H1 (cell line): ENCODE measurements around the gene PMM1. TPM values are rescaled to one million over a fixed set of nuclear protein-coding genes. Genes with fewer than 3 reads are reported as not detected.

Experiments
- CTCF ChIA-PET: fragments of 300-600 bp; sonication (Branson Sonifier 250); formaldehyde crosslinking; loops from one replicate; lab custom pipeline; 2021; ENCODE audit not compliant: partially characterized antibody; lab: Charles Lee
- POLR2A ChIA-PET: fragments of 300-600 bp; sonication (Branson Sonifier 250); formaldehyde crosslinking; loops from one replicate; lab custom pipeline; 2021; ENCODE audit warnings: inconsistent platforms; ENCODE audit not compliant: partially characterized antibody; lab: Charles Lee
- DNase-seq, 2 experiments: peaks; one replicate each; pipeline versions ENCODE4 v3.0.0 to v3.0.0-alpha.2; 2010 to 2022; ENCODE audit warnings: low spot score in 2 of 2, low read depth in 1 of 2, mixed read lengths in 1 of 2
- FAIRE-seq: peaks from 2 replicates; lab custom pipeline; 2011; peaks lifted over from hg19 to GRCh38; lab: Jason Lieb, UNC
- H2AFZ ChIP-seq: 2 replicates; pipeline ENCODE4 v1.8.1; 2012; ENCODE audit warnings: low read length, inconsistent platforms
- H2AK5ac ChIP-seq: 2 replicates; pipeline ENCODE4 v1.6.1; 2013; ENCODE audit warnings: low read depth, low read length
- H2BK120ac ChIP-seq: replicated peaks from 2 replicates; pipeline ENCODE3; 2013; ENCODE audit warnings: low read depth, low read length, inconsistent platforms
- H2BK12ac ChIP-seq: 2 replicates; pipeline ENCODE4 v1.6.1; 2013; ENCODE audit warnings: low read depth, low read length
- H2BK15ac ChIP-seq: 2 replicates; pipeline ENCODE4 v1.6.1; 2013; ENCODE audit warnings: low read length
- H2BK20ac ChIP-seq: 2 replicates; pipeline ENCODE4 v1.6.1; 2013; ENCODE audit warnings: low read length
- H2BK5ac ChIP-seq: 2 replicates; pipeline ENCODE4 v1.6.1; 2013; ENCODE audit warnings: low read depth, low read length
- H3K14ac ChIP-seq: 2 replicates; pipeline ENCODE4 v1.6.1; 2013; ENCODE audit warnings: inconsistent platforms; ENCODE audit not compliant: insufficient read length
- H3K18ac ChIP-seq: 2 replicates; pipeline ENCODE4 v1.6.1; 2013; ENCODE audit warnings: low read length; ENCODE audit errors: extremely low read depth
- H3K23ac ChIP-seq: 2 replicates; pipeline ENCODE4 v1.6.1; 2013; ENCODE audit warnings: inconsistent platforms; ENCODE audit not compliant: insufficient read length
- H3K23me2 ChIP-seq: 2 replicates; pipeline ENCODE4 v1.6.1; 2013; ENCODE audit warnings: low read depth, low read length
- H3K27ac ChIP-seq: 2 replicates; pipeline ENCODE4 v1.6.1; 2011; ENCODE audit warnings: low read depth, low read length, inconsistent platforms
- H3K27me3 ChIP-seq, 4 experiments: replicated peaks in 1 of 4; 1 replicate in 1 of 4; 2 replicates in 3 of 4; pipeline versions ENCODE4 v1.6.1 to v1.8.1; 2011 to 2013; ENCODE audit warnings: low read length in 3 of 4, mild to moderate bottlenecking in 3 of 4, inconsistent platforms in 2 of 4, mixed read lengths in 2 of 4, moderate library complexity in 1 of 4; ENCODE audit not compliant: control insufficient read depth in 3 of 4, insufficient read depth in 3 of 4; ENCODE audit errors: extremely low read depth in 1 of 4
- H3K36me3 ChIP-seq, 4 experiments: 2 replicates each; pipeline versions ENCODE4 v1.6.1 to v1.8.1; 2011 to 2013; ENCODE audit warnings: mild to moderate bottlenecking in 4 of 4, low read length in 3 of 4, moderate library complexity in 2 of 4, control low read depth in 1 of 4, inconsistent platforms in 1 of 4; ENCODE audit not compliant: insufficient read depth in 4 of 4, control insufficient read depth in 2 of 4
- H3K4ac ChIP-seq: replicated peaks from 2 replicates; pipeline ENCODE3; 2013; ENCODE audit warnings: low read length, low read depth, mixed read lengths, inconsistent platforms; ENCODE audit not compliant: insufficient read length
- H3K4me1 ChIP-seq, 4 experiments: replicated peaks in 1 of 4; 1 replicate in 1 of 4; 2 replicates in 3 of 4; pipeline versions ENCODE4 v1.6.1 to v1.8.1; 2011 to 2013; ENCODE audit warnings: low read length in 3 of 4, inconsistent platforms in 2 of 4, mixed read lengths in 1 of 4; ENCODE audit not compliant: insufficient read depth in 4 of 4, control insufficient read depth in 3 of 4
- H3K4me2 ChIP-seq, 2 experiments: 2 replicates each; pipeline versions ENCODE4 v1.6.1 to v1.8.1; 2011 to 2013; ENCODE audit warnings: low read depth in 2 of 2, low read length in 2 of 2, control low read depth in 1 of 2, inconsistent platforms in 1 of 2, mild to moderate bottlenecking in 1 of 2; ENCODE audit not compliant: insufficient read depth in 1 of 2
- H3K4me3 ChIP-seq, 4 experiments: fragments of 200-600, 300-600 bp in 1 of 4; sonication (generic), shearing (Covaris generic), sonication (Bioruptor Twin) in 1 of 4; 2 replicates each; pipeline versions ENCODE4 v1.5.1 to v1.8.1; 2011 to 2016; ENCODE audit warnings: low read length in 4 of 4, low read depth in 3 of 4, control low read depth in 2 of 4, inconsistent platforms in 2 of 4, mild to moderate bottlenecking in 2 of 4, mixed read lengths in 1 of 4, moderate library complexity in 1 of 4; ENCODE audit not compliant: insufficient read depth in 2 of 4; ENCODE audit errors: extremely low read depth in 1 of 4
- H3K56ac ChIP-seq: replicated peaks from 2 replicates; pipeline ENCODE3; 2013; ENCODE audit warnings: low read depth, mild to moderate bottlenecking, mixed read lengths, low read length, inconsistent platforms; ENCODE audit not compliant: insufficient read length
- H3K79me1 ChIP-seq: 2 replicates; pipeline ENCODE4 v1.6.1; 2013; ENCODE audit warnings: low read depth, low read length, control low read depth
- H3K79me2 ChIP-seq, 2 experiments: 2 replicates each; pipeline versions ENCODE4 v1.6.1 to v1.8.1; 2012 to 2013; ENCODE audit warnings: low read length in 2 of 2, mild to moderate bottlenecking in 2 of 2, inconsistent platforms in 1 of 2; ENCODE audit not compliant: insufficient read depth in 2 of 2, control insufficient read depth in 1 of 2
- H3K9ac ChIP-seq, 4 experiments: replicated peaks in 1 of 4; 1 replicate in 1 of 4; 2 replicates in 3 of 4; pipeline versions ENCODE4 v1.6.1 to v1.8.1; 2011 to 2013; ENCODE audit warnings: low read depth in 3 of 4, low read length in 3 of 4, control low read depth in 2 of 4, mild to moderate bottlenecking in 2 of 4, moderate library complexity in 2 of 4, inconsistent platforms in 1 of 4; ENCODE audit errors: extremely low read depth in 1 of 4
- H3K9me3 ChIP-seq, 2 experiments: 2 replicates each; pipeline versions ENCODE4 v1.6.1 to v1.8.1; 2012 to 2013; ENCODE audit warnings: mild to moderate bottlenecking in 2 of 2, moderate library complexity in 2 of 2, control low read depth in 1 of 2, inconsistent platforms in 1 of 2, low read depth in 1 of 2, low read length in 1 of 2, mixed read lengths in 1 of 2; ENCODE audit not compliant: insufficient read depth in 2 of 2
- H4K20me1 ChIP-seq, 2 experiments: replicated peaks in 1 of 2; 2 replicates each; pipeline versions ENCODE3 to v1.8.1; 2011 to 2013; ENCODE audit warnings: inconsistent platforms in 2 of 2, low read length in 2 of 2, mild to moderate bottlenecking in 1 of 2; ENCODE audit not compliant: insufficient read depth in 2 of 2, control insufficient read depth in 1 of 2
- H4K5ac ChIP-seq: 2 replicates; pipeline ENCODE4 v1.6.1; 2013; ENCODE audit warnings: low read length, low read depth, mixed read lengths, inconsistent platforms; ENCODE audit not compliant: insufficient read length
- H4K8ac ChIP-seq: 2 replicates; pipeline ENCODE4 v1.8.0; 2013; ENCODE audit warnings: mild to moderate bottlenecking, moderate library complexity, low read length, inconsistent platforms; ENCODE audit not compliant: insufficient read depth; ENCODE audit errors: extremely low read depth
- H4K91ac ChIP-seq: replicated peaks from 2 replicates; pipeline ENCODE3; 2013; ENCODE audit warnings: low read length, mixed read lengths, inconsistent platforms; ENCODE audit not compliant: insufficient read length
- CBX8 ChIP-seq: fragments of 300-800, 300-1000 bp; sonication (generic); IDR thresholded peaks from 2 replicates; pipeline ENCODE4 v1.7.1; 2016; ENCODE audit warnings: low read depth, low read length, borderline replicate concordance
- CHD2 ChIP-seq: IDR thresholded peaks from 2 replicates; pipeline ENCODE4 v1.6.1; 2012; ENCODE audit warnings: low read length, improper control_type of control experiment
- POLR2A ChIP-seq, 2 experiments: IDR thresholded peaks; 1 replicate in 1 of 2; 2 replicates in 1 of 2; pipeline ENCODE4 v1.6.1; 2011; ENCODE audit warnings: low read depth in 2 of 2, low read length in 2 of 2, mild to moderate bottlenecking in 2 of 2; ENCODE audit errors: control extremely low read depth in 1 of 2
- WGBS, 2 experiments: shearing (Covaris generic) in 1 of 2; methylation state at CpG; one replicate each; pipeline versions ENCODE4 v1.1.6 to v1.1.7; 2013 to 2015; ENCODE audit warnings: low lambda C conversion rate in 2 of 2, mixed read lengths in 2 of 2, inconsistent platforms in 1 of 2, low coverage in 1 of 2, missing lambda C conversion rate in 1 of 2; ENCODE audit not compliant: insufficient replicate concordance in 2 of 2, insufficient coverage in 1 of 2, insufficient read length in 1 of 2; ENCODE audit errors: extremely low coverage in 1 of 2, missing lambda C conversion rate in 1 of 2; 5-methylcytosine and 5-hydroxymethylcytosine counted together
- polyA plus RNA-seq, 7 experiments: library from polyadenylated mRNA; depleted of rRNA in 3 of 7; stranded (reverse) in 5 of 7; unstranded in 2 of 7; fragments of >200 nt in 5 of 7; fragments of 200-250 nt in 2 of 7; gene quantifications; 1 replicate in 5 of 7; 2 replicates in 1 of 7; 4 replicates in 1 of 7; pipeline versions ENCODE4 v1.2.1 to v1.2.3, GENCODE V29; 2011 to 2013; ENCODE audit warnings: missing spikeins in 2 of 7, mixed read lengths in 2 of 7
- total RNA-seq: library from RNA; stranded (reverse); fragmentation: NEBNext Ultra II Directional; extraction: Animal tissue kit (Norgen Biotek cat#: 25700); gene quantifications from 2 replicates; pipeline ENCODE4 v1.2.1, GENCODE V29; 2021
- TF ChIP-seq, protein P1 (sequence below): IDR thresholded peaks from 2 replicates; pipeline ENCODE4 v1.6.1; 2012; ENCODE audit warnings: inconsistent platforms
- TF ChIP-seq, protein P2 (sequence below), 3 experiments: IDR thresholded peaks; 1 replicate in 2 of 3; 2 replicates in 1 of 3; pipeline versions ENCODE4 v1.5.1 to v1.6.1; 2011; ENCODE audit warnings: low read length in 3 of 3, mild to moderate bottlenecking in 3 of 3, inconsistent platforms in 2 of 3, low read depth in 1 of 3, moderate library complexity in 1 of 3; ENCODE audit not compliant: insufficient read depth in 1 of 3; ENCODE audit errors: control extremely low read depth in 1 of 3
- TF ChIP-seq, protein P3 (sequence below): IDR thresholded peaks from 2 replicates; pipeline ENCODE4 v1.6.1; 2012; ENCODE audit warnings: inconsistent platforms

The PMM1 gene
- total and polyA plus RNA-seq, 2 of the 8 experiments (the other 6 are each of a cell fraction or from before 2014, with no cell fraction given): 11.3 to 20.0 TPM

DNA sequence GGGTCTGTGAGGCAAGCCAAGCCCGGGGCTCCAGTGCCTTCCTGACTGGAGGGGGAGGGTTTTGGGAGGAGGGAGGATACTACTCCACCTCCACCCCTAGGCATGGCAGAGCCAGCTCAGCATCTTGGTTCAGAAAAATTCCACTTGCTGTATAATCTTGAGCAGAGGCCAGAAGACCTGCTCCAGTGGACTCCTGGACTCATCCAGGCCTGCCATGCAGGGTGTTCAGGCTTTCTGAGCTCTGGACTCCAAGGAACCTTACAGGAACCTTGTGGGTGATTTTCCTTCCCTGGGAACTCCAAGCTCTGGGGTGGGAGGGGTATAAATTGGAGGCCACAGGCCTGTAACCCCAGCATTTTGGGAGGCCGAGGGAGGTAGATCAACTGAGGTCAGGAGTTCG, 19.4 kb downstream of the PMM1 start:
- 88% methylated on average over 3 of the region's 3 CpGs; no CpG with 5 or more reads in 1 of the 2 experiments for WGBS, 2 experiments
- Histone ChIP-seq H3K27me3 (0 out of 7 replicates have a peak, but pooled peaks cover 0 to 3% (median 0%) of the 10 kb centered on the region in 4 experiments), H2AFZ (no peak overlapping the region), H2BK12ac (no peak overlapping the region), H3K14ac (no peak overlapping the region), H3K9ac (no peak overlapping the region), H3K56ac (no peak overlapping the region), H3K4ac (no peak overlapping the region), H3K79me2 (no peaks in the 10 kb centered on the region), H3K4me3 (no peak overlapping the region), H3K4me2 (no peak overlapping the region), H3K27ac (no peak overlapping the region), H3K23ac (no peak overlapping the region), H3K79me1 (no peaks in the 10 kb centered on the region), H2BK20ac (no peak overlapping the region), H4K91ac (no peak overlapping the region), H4K5ac (no peak overlapping the region), H2AK5ac (no peak overlapping the region), H4K8ac (no peak overlapping the region), H2BK5ac (no peak overlapping the region), H3K36me3 (no peaks in the 10 kb centered on the region), H2BK15ac (no peak overlapping the region), H3K9me3 (no peaks in the 10 kb centered on the region), H3K18ac (no peak overlapping the region), H3K23me2 (peaks cover 3% of the 10 kb centered on the region; the same call in 1 of the 2 replicates), H3K4me1 (no peaks in the 10 kb centered on the region; a peak in 1 of 7 replicates), H4K20me1 (no peaks in the 10 kb centered on the region), H2BK120ac (no peak overlapping the region)
- no peak for DNase-seq
- CTCF ChIA-PET: interaction anchor here (0.8 to 16.1 kb wide), 4 partner anchors 10 to 27 kb away, joined by 3 to 169 read pairs (median 8); no protein-coding TSS in a partner anchor
- POLR2A ChIA-PET: interaction anchor here (0.7 to 1.6 kb wide), 4 partner anchors 10 to 123 kb away, joined by 3 to 4 read pairs (median 4); partner anchors contain the start of genes CSDC2 and TOB2
- no peak for FAIRE-seq
- TF ChIP-seq, protein P1, sequence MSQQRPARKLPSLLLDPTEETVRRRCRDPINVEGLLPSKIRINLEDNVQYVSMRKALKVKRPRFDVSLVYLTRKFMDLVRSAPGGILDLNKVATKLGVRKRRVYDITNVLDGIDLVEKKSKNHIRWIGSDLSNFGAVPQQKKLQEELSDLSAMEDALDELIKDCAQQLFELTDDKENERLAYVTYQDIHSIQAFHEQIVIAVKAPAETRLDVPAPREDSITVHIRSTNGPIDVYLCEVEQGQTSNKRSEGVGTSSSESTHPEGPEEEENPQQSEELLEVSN: no peak
- TF ChIP-seq, protein P2, sequence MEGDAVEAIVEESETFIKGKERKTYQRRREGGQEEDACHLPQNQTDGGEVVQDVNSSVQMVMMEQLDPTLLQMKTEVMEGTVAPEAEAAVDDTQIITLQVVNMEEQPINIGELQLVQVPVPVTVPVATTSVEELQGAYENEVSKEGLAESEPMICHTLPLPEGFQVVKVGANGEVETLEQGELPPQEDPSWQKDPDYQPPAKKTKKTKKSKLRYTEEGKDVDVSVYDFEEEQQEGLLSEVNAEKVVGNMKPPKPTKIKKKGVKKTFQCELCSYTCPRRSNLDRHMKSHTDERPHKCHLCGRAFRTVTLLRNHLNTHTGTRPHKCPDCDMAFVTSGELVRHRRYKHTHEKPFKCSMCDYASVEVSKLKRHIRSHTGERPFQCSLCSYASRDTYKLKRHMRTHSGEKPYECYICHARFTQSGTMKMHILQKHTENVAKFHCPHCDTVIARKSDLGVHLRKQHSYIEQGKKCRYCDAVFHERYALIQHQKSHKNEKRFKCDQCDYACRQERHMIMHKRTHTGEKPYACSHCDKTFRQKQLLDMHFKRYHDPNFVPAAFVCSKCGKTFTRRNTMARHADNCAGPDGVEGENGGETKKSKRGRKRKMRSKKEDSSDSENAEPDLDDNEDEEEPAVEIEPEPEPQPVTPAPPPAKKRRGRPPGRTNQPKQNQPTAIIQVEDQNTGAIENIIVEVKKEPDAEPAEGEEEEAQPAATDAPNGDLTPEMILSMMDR (IDR thresholded peaks at IDR 0.05; ENCODE audit: control extremely low read depth in 1 of 3, insufficient read depth in 1 of 3, low read depth in 1 of 3, low read length in 3 of 3): no peak
- TF ChIP-seq POLR2A (IDR thresholded peaks at IDR 0.05; ENCODE audit: control extremely low read depth in 1 of 2, low read depth in 2 of 2, low read length in 2 of 2): no peak
- TF ChIP-seq CHD2: no peak
- TF ChIP-seq CBX8: no peak
- TF ChIP-seq, protein P3, sequence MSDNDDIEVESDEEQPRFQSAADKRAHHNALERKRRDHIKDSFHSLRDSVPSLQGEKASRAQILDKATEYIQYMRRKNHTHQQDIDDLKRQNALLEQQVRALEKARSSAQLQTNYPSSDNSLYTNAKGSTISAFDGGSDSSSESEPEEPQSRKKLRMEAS: no peak
